Measurements from ENCODE around the gene GAS1.

GRCh38 chr9:86965636-86966395 is 18.5 kb upstream of the GAS1 start:
- TF ChIP-seq CTCF (conservative IDR thresholded peaks at IDR 0.05; ENCODE audit: low read depth, low read length) (no peak), EZH2 (IDR thresholded peaks at IDR 0.05; ENCODE audit: low read length, unreplicated experiment) (no peak), EZH2phosphoT487 (IDR thresholded peaks at IDR 0.05; ENCODE audit: borderline replicate concordance, low read length) (no peak)

Measured in PC-3 (cell line).